Measurements from ENCODE around the gene INTS12.

The INTS12 gene

DNA sequence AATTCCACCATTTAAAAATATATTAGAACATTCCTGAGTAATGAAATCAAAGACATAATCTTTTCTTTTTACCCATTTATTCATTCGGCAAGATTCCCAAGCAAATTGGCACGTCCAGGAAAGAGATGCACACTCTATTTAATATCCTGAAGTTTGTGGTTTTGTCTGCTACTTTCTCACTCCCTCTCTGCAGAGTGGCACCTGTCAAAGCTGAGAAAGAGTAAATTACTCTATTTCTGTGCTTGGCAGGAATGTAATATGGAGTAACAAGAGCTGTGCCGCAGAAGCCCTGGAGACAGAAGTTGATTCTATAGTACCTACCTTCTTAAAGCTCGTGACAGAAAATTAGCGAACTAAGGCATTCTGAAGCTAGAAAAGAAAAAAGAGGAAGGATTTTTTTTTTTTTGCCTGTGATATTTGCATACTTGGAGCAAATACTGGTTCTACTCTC lies 5.6 kb upstream of the INTS12 start:
- peak overlapping the region; percentile 55 for H3K27ac ChIP-seq
- peaks cover 23 to 27% of the 10 kb centered on the region in 2 experiments for H3K4me1 ChIP-seq (ENCODE audit: control insufficient read depth in 1 of 2, insufficient read depth in 1 of 2, low read depth in 1 of 2, low read length in 1 of 2)
- peak overlapping the region; percentile 10 to 35 for H3K4me3 ChIP-seq (ENCODE audit: low read depth in 1 of 2, low read length in 1 of 2)
- no peaks in the 10 kb centered on the region for H3K36me3 ChIP-seq
- no peaks in the 10 kb centered on the region for H3K27me3 ChIP-seq
- TF ChIP-seq, protein P1, sequence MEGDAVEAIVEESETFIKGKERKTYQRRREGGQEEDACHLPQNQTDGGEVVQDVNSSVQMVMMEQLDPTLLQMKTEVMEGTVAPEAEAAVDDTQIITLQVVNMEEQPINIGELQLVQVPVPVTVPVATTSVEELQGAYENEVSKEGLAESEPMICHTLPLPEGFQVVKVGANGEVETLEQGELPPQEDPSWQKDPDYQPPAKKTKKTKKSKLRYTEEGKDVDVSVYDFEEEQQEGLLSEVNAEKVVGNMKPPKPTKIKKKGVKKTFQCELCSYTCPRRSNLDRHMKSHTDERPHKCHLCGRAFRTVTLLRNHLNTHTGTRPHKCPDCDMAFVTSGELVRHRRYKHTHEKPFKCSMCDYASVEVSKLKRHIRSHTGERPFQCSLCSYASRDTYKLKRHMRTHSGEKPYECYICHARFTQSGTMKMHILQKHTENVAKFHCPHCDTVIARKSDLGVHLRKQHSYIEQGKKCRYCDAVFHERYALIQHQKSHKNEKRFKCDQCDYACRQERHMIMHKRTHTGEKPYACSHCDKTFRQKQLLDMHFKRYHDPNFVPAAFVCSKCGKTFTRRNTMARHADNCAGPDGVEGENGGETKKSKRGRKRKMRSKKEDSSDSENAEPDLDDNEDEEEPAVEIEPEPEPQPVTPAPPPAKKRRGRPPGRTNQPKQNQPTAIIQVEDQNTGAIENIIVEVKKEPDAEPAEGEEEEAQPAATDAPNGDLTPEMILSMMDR (IDR thresholded peaks at IDR 0.05), result no peak
- no peaks in the 10 kb centered on the region for H3K9me3 ChIP-seq

DNA sequence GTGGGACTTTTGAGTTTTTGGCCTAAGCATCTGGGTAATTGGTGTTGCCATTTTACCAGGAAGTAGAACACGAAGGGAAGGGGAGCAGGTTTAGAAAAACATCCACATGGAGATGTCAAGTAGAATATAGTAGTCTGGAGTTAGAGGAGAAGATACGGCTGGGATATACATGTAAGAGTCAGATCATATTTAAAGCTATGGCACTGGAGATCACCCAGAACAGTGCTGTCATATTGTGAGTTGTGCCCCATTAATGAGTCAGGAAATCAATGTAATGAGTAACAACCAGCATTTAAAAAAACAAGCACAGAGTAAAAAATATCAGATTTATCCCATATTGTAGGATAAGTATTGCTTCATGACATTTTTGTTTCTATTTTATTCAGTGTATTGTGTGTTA lies 4.3 kb upstream of the INTS12 start:
- Histone ChIP-seq H3K36me3 (no peaks in the 10 kb centered on the region), H3K9me3 (no peaks in the 10 kb centered on the region), H3K27me3 (no peaks in the 10 kb centered on the region), H3K4me1 (ENCODE audit: control insufficient read depth in 1 of 2, insufficient read depth in 1 of 2, low read depth in 1 of 2, low read length in 1 of 2) (peaks cover 30 to 33% of the 10 kb centered on the region in 2 experiments), H3K4me3 (ENCODE audit: low read depth in 1 of 2, low read length in 1 of 2) (no peak overlapping the region), H3K27ac (no peak overlapping the region)
- TF ChIP-seq, protein P1 (IDR thresholded peaks at IDR 0.05), result no peak

DNA sequence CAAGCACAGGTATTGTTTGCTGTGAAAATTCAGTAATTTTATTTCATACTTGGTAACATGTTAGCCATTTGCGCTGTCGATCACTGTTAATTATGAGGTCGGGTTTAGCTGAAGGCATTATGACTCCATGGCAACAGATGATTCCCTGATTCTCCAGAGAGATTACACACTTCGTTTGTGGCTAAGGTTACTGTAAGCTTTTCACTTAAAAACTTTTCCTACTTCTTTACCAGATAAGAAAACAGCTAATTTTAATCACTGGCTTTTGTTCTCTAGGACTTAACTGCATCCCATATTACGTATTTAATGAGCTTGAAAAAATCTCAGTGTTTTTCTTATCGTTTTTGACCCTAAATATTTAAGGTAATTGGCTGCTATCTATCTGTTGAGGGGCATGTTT lies 2.2 kb upstream of the INTS12 start:
- Histone ChIP-seq H3K4me1 (ENCODE audit: control insufficient read depth in 1 of 2, insufficient read depth in 1 of 2, low read depth in 1 of 2, low read length in 1 of 2) (peaks cover 36 to 37% of the 10 kb centered on the region in 2 experiments), H3K36me3 (no peaks in the 10 kb centered on the region), H3K9me3 (no peaks in the 10 kb centered on the region), H3K4me3 (ENCODE audit: low read depth in 1 of 2, low read length in 1 of 2) (no peak overlapping the region), H3K27me3 (no peaks in the 10 kb centered on the region), H3K27ac (no peak overlapping the region)
- TF ChIP-seq, protein P1 (IDR thresholded peaks at IDR 0.05), result no peak

DNA sequence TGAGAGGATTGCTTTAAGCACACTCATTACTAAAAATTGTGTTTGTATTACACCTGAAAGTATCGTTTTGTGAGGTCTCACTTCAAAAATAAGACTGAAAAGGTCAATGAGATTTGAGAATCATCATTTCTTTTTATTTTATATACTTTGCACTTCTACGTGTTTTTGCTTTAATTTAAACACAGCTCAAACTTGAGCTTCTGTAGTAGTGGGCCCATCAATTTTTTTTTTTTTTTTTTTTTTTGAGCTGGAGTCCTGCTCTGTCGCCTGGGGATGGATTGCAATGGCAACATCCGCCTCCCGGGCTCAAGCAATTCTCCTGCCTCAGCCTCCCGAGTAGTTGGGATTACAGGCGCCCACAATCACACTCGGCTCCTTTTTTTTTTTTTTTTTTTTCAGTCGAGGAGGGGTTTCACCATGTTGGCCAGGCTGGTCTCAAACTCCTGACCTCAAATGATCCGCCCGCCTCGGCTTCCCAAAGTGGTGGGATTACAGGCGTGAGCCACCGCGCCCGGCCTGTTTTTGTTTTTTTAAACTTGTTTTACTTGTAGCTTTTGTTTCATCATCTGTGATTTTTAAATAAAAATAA lies 1.6 kb upstream of the INTS12 start:
- Histone ChIP-seq H3K27me3 (no peaks in the 10 kb centered on the region), H3K9me3 (no peaks in the 10 kb centered on the region), H3K4me3 (ENCODE audit: low read depth in 1 of 2, low read length in 1 of 2) (no peak overlapping the region), H3K4me1 (ENCODE audit: control insufficient read depth in 1 of 2, insufficient read depth in 1 of 2, low read depth in 1 of 2, low read length in 1 of 2) (peaks cover 31 to 32% of the 10 kb centered on the region in 2 experiments), H3K36me3 (no peaks in the 10 kb centered on the region), H3K27ac (no peak overlapping the region)
- TF ChIP-seq, protein P1 (IDR thresholded peaks at IDR 0.05), result no peak

DNA sequence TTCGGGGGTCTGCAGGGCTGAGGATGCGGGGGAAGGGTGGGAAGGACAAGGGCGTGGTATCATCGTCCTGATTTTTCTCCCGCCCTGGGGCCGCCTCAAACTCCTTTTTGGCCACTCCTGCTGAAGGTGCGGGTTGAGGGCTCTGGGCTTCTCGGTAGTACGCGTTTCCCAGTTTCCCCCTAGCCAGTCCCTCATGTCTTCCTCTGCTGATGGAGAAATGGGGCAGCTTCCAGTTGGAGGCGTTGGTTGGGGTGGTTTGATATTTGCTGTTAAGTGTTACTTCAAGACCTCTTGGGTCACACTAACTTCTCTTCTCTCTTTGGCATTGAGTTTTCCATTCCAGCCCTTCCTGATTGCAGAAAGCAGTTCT lies 577 bp upstream of the INTS12 start:
- Histone ChIP-seq H3K27me3 (no peaks in the 10 kb centered on the region), H3K36me3 (no peaks in the 10 kb centered on the region), H3K4me3 (ENCODE audit: low read depth in 1 of 2, low read length in 1 of 2) (peak overlapping the region; percentile 82 to 95), H3K4me1 (ENCODE audit: control insufficient read depth in 1 of 2, insufficient read depth in 1 of 2, low read depth in 1 of 2, low read length in 1 of 2) (peaks cover 21 to 22% of the 10 kb centered on the region in 2 experiments), H3K9me3 (no peaks in the 10 kb centered on the region), H3K27ac (peak overlapping the region; percentile 85)
- TF ChIP-seq, protein P1 (IDR thresholded peaks at IDR 0.05), result no peak

All from neutrophil (primary cell).